ENCODE results near the gene OSBPL5.

The OSBPL5 gene

DNA sequence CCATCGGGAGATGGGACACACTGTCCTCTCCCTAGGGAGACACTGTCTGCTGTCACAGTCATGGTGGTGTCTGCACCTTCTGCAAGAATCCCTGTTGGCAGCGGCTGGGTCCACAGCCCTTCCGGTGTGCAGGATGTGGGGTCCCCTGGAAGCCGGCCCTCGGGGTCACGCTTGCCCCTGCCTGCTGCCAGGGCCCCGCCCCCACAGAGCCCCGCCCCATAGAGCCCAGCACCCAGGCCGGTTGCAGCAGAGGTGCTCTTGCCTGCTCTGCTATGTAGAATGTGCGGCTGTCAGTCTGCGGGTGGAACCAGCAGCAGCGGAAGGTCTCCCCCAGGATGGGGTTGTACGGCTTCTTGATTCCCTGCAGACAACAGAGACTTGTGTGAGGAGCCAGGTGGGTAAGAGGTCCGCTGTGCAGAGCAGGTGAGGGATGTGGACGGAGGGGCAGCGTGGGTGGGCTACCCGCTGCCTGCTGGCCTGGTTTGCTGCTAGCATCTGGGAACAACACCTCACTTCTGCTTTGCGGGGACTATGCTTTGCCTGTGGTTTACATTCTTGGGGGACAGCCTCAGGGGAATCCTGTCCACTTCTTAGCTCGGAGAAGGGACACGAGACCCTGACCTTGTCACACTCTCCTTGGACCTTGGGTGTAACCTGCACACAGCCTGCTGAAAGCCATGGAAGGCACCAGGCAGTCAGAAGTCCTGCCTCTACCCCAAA is 63.0 kb downstream of the OSBPL5 start:
- TF ChIP-seq RAD21 (IDR thresholded peaks at IDR 0.05; ENCODE audit: low read depth) (no peak), YY1 (IDR thresholded peaks at IDR 0.05; ENCODE audit: low read depth) (no peak), TAF1 (IDR thresholded peaks at IDR 0.05; ENCODE audit: low read depth) (no peak), TEAD4 (IDR thresholded peaks at IDR 0.05) (no peak), CREB1 (IDR thresholded peaks at IDR 0.05; ENCODE audit: low read depth) (no peak), CEBPB (IDR thresholded peaks at IDR 0.05) (no peak), FOXM1 (IDR thresholded peaks at IDR 0.05; ENCODE audit: borderline replicate concordance, low read depth) (no peak), ZBTB7A (IDR thresholded peaks at IDR 0.05; ENCODE audit: low read depth) (no peak), TCF12 (IDR thresholded peaks at IDR 0.05; ENCODE audit: low read depth) (no peak)
- TF ChIP-seq, protein P1, sequence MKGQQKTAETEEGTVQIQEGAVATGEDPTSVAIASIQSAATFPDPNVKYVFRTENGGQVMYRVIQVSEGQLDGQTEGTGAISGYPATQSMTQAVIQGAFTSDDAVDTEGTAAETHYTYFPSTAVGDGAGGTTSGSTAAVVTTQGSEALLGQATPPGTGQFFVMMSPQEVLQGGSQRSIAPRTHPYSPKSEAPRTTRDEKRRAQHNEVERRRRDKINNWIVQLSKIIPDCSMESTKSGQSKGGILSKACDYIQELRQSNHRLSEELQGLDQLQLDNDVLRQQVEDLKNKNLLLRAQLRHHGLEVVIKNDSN (IDR thresholded peaks at IDR 0.05) = no peak
- TF ChIP-seq, protein P2, sequence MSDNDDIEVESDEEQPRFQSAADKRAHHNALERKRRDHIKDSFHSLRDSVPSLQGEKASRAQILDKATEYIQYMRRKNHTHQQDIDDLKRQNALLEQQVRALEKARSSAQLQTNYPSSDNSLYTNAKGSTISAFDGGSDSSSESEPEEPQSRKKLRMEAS (IDR thresholded peaks at IDR 0.05) = no peak

DNA sequence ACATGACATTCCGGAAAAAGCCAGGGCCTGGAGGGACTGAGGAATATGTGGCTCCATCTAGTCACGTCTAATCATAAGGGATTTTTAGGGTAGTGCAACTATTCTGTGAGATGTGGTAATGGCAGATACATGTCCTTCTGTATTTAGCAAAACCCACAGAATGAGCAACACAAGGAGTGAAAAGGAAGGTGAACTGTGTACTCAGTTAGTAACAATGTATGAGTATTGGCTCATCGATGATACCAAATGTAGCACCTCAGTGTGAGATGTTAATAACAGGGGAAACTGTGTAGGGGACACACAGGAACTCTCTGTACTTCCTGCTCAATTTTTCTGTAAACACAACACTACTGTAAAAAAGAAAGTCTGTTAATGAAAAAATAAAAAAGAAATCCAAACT is 65.9 kb downstream of the OSBPL5 start:
- TF ChIP-seq, protein P3, sequence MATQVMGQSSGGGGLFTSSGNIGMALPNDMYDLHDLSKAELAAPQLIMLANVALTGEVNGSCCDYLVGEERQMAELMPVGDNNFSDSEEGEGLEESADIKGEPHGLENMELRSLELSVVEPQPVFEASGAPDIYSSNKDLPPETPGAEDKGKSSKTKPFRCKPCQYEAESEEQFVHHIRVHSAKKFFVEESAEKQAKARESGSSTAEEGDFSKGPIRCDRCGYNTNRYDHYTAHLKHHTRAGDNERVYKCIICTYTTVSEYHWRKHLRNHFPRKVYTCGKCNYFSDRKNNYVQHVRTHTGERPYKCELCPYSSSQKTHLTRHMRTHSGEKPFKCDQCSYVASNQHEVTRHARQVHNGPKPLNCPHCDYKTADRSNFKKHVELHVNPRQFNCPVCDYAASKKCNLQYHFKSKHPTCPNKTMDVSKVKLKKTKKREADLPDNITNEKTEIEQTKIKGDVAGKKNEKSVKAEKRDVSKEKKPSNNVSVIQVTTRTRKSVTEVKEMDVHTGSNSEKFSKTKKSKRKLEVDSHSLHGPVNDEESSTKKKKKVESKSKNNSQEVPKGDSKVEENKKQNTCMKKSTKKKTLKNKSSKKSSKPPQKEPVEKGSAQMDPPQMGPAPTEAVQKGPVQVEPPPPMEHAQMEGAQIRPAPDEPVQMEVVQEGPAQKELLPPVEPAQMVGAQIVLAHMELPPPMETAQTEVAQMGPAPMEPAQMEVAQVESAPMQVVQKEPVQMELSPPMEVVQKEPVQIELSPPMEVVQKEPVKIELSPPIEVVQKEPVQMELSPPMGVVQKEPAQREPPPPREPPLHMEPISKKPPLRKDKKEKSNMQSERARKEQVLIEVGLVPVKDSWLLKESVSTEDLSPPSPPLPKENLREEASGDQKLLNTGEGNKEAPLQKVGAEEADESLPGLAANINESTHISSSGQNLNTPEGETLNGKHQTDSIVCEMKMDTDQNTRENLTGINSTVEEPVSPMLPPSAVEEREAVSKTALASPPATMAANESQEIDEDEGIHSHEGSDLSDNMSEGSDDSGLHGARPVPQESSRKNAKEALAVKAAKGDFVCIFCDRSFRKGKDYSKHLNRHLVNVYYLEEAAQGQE (IDR thresholded peaks at IDR 0.05; ENCODE audit: low read depth) = no peak
- TF ChIP-seq, protein P1 (IDR thresholded peaks at IDR 0.05) = no peak
- TF ChIP-seq EGR1 (IDR thresholded peaks at IDR 0.05) (no peak), TCF12 (IDR thresholded peaks at IDR 0.05; ENCODE audit: low read depth) (no peak), RAD21 (IDR thresholded peaks at IDR 0.05; ENCODE audit: low read depth) (no peak), CREB1 (IDR thresholded peaks at IDR 0.05; ENCODE audit: low read depth) (no peak)

DNA sequence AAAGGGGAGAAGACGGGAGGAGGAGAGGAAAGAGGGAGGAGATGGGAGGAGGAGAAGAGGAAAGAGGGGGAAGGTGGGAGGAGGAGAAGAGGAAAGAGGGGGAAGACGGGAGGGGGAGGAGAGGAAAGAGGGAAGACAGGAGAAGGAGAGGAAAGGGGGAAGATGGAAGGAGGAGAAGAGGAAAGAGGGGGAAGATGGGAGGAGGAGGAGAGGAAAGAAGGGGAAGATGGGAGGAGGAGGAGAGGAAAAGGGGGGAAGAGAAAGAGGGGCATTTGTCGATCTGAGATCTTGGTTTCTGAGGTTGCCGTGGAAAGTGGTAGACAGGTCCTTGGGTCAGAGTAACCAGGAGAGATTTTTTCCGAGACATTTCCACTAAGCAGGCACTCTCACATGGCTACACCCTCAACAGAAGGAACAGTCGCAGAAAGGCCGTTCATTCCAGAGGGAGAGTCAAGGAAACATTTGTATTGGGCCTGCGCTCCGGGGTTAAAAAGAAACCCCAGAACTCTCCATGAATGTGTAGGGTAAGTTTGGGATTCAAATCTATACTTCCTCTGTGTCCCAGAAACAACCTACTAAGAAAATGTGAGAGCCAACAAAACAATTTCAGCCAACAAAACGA is 68.1 kb downstream of the OSBPL5 start:
- TF ChIP-seq CEBPB (IDR thresholded peaks at IDR 0.05) (no peak), TAF1 (IDR thresholded peaks at IDR 0.05; ENCODE audit: low read depth) (no peak), CREB1 (IDR thresholded peaks at IDR 0.05; ENCODE audit: low read depth) (no peak), EGR1 (IDR thresholded peaks at IDR 0.05) (no peak), FOXM1 (IDR thresholded peaks at IDR 0.05; ENCODE audit: borderline replicate concordance, low read depth) (no peak), YY1 (IDR thresholded peaks at IDR 0.05; ENCODE audit: low read depth) (no peak), RAD21 (IDR thresholded peaks at IDR 0.05; ENCODE audit: low read depth) (no peak), EP300 (IDR thresholded peaks at IDR 0.05; ENCODE audit: borderline replicate concordance) (no peak), TEAD4 (IDR thresholded peaks at IDR 0.05) (no peak), TCF12 (IDR thresholded peaks at IDR 0.05; ENCODE audit: low read depth) (no peak), ZBTB7A (IDR thresholded peaks at IDR 0.05; ENCODE audit: low read depth) (no peak), NFIC (IDR thresholded peaks at IDR 0.05) (no peak)
- TF ChIP-seq, protein P2 (IDR thresholded peaks at IDR 0.05) = no peak
- TF ChIP-seq, protein P3 (IDR thresholded peaks at IDR 0.05; ENCODE audit: low read depth) = no peak
- TF ChIP-seq, protein P1 (IDR thresholded peaks at IDR 0.05) = no peak

DNA sequence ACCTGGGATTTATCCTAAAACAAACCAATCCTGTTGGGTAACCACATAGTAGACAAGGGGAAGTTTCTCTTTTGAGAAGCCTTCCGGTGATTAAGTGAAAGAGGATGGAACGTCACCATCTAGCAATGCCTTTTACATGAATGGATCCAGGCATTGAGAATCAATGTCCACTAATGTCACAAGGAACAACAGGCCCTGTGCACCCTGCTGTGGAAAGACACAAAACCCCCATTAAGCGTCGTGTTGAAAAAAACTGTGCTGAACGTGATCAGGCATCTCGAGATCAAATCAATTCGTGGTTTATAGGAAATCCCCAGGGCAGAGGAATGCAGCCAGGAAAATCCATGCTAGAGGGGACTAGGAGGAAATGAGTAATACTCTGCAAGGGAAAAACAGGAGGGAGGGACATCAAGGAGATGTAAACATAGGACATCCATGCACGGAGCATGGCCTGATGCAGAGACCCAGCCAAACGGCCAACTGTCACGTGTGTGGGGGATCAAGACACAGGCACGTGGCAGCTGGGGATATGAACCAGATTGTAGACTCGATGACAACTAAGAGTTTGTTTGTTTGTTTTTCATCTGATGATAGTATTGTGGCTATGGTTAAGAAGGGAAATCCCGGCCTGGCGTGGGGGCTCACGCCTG is 69.3 kb downstream of the OSBPL5 start:
- TF ChIP-seq CREB1 (IDR thresholded peaks at IDR 0.05; ENCODE audit: low read depth) (no peak), FOXM1 (IDR thresholded peaks at IDR 0.05; ENCODE audit: borderline replicate concordance, low read depth) (no peak), EP300 (IDR thresholded peaks at IDR 0.05; ENCODE audit: borderline replicate concordance) (no peak), TEAD4 (IDR thresholded peaks at IDR 0.05) (no peak)

DNA sequence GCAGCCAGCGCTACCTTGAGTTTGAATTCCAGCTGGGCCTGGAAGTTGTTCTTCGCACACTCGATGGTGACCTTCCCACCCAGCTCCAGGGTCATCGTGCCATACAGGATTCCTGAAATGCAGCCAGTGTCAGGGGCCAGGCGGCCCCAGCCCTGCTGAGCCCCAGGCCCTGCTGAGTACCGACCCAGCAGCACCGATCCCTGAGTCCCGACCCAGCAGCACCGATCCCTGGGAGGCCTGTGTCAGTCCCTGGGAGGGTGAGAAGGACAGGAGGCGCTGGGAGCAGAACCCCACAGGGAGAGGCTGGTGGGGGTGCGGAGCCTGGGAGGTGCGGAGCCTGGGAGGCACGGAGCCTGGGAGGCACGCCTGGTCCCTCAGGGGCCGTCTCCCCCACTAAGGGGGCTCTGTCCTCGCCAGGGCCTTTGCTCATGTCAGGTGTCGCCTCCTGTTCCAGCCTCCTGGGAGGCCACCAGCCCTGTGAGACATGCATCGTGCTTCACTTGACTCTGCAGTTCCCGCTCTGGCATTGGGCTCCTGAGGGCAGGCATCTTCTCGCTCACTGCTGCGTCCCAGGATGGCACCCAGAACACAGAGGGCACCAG is 70.8 kb downstream of the OSBPL5 start:
- TF ChIP-seq, protein P3 (IDR thresholded peaks at IDR 0.05; ENCODE audit: low read depth) = no peak
- no peak for TF ChIP-seq YY1 (IDR thresholded peaks at IDR 0.05; ENCODE audit: low read depth)
- TF ChIP-seq, protein P2 (IDR thresholded peaks at IDR 0.05) = no peak
- TF ChIP-seq CEBPB (IDR thresholded peaks at IDR 0.05) = no peak
- no peak for TF ChIP-seq EGR1 (IDR thresholded peaks at IDR 0.05)
- no peak for TF ChIP-seq ZBTB7A (IDR thresholded peaks at IDR 0.05; ENCODE audit: low read depth)
- no peak for TF ChIP-seq EP300 (IDR thresholded peaks at IDR 0.05; ENCODE audit: borderline replicate concordance)
- no peak for TF ChIP-seq RAD21 (IDR thresholded peaks at IDR 0.05; ENCODE audit: low read depth)
- TF ChIP-seq TCF12 (IDR thresholded peaks at IDR 0.05; ENCODE audit: low read depth) = no peak
- TF ChIP-seq, protein P1 (IDR thresholded peaks at IDR 0.05) = no peak
- no peak for TF ChIP-seq CREB1 (IDR thresholded peaks at IDR 0.05; ENCODE audit: low read depth)
- no peak for TF ChIP-seq TAF1 (IDR thresholded peaks at IDR 0.05; ENCODE audit: low read depth)
- no peak for TF ChIP-seq FOXM1 (IDR thresholded peaks at IDR 0.05; ENCODE audit: borderline replicate concordance, low read depth)

Measured in Ishikawa (cell line).